BE2C (cell line): ENCODE data around the gene TESPA1. TPM values are rescaled to one million over a fixed set of nuclear protein-coding genes. Genes with fewer than 3 reads are reported as not detected.

Source experiments
- DNase-seq: peaks from one replicate; pipeline ENCODE4 v3.0.0-alpha.2; 2020
- H3K27me3 ChIP-seq: fragments of 250-450 bp; sonication (Bioruptor Pico); 2 replicates; pipeline ENCODE4 v1.5.1; 2020; ENCODE audit warnings: mild to moderate bottlenecking
- H3K36me3 ChIP-seq: fragments of 250-450 bp; sonication (Bioruptor Pico); 2 replicates; pipeline ENCODE4 v1.5.1; 2020; ENCODE audit warnings: mild to moderate bottlenecking
- H3K4me1 ChIP-seq: fragments of 250-450 bp; sonication (Bioruptor Pico); 2 replicates; pipeline ENCODE4 v1.5.1; 2020
- H3K4me3 ChIP-seq: 2 replicates; pipeline ENCODE4 v1.5.1; 2011; ENCODE audit warnings: low read depth, low read length
- H3K9me3 ChIP-seq: fragments of 250-450 bp; sonication (Bioruptor Pico); 2 replicates; pipeline ENCODE4 v1.5.1; 2020
- polyA plus RNA-seq: library from polyadenylated mRNA; unstranded; fragments of >200 nt; gene quantifications from one replicate; pipeline ENCODE4 v1.2.1, GENCODE V29; 2012; ENCODE audit warnings: low read depth, missing spikeins; ENCODE audit not compliant: insufficient read length, insufficient read depth
- TF ChIP-seq, protein P1 (sequence below): IDR thresholded peaks from 2 replicates; pipeline ENCODE4 v1.5.1; 2012; ENCODE audit warnings: mild to moderate bottlenecking, low read depth, low read length

Gene TESPA1, protein sequence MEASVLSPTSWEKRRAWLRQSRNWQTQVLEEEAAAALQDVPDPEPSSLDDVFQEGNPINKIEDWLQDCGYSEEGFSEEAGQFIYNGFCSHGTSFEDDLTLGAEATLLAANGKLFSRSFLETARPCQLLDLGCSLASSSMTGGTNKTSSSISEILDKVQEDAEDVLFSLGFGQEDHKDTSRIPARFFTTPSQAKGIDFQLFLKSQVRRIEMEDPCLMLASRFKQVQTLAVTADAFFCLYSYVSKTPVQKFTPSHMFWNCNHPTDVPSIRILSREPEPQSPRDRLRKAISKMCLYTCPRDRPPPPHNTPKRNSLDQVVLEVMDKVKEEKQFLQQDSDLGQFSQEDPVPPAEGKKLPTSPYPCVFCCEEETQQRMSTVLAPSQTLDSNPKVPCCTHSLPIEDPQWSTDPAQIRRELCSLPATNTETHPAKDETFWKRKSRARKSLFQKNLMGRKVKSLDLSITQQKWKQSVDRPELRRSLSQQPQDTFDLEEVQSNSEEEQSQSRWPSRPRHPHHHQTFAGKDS
- not detected for polyA plus RNA-seq

DNA sequence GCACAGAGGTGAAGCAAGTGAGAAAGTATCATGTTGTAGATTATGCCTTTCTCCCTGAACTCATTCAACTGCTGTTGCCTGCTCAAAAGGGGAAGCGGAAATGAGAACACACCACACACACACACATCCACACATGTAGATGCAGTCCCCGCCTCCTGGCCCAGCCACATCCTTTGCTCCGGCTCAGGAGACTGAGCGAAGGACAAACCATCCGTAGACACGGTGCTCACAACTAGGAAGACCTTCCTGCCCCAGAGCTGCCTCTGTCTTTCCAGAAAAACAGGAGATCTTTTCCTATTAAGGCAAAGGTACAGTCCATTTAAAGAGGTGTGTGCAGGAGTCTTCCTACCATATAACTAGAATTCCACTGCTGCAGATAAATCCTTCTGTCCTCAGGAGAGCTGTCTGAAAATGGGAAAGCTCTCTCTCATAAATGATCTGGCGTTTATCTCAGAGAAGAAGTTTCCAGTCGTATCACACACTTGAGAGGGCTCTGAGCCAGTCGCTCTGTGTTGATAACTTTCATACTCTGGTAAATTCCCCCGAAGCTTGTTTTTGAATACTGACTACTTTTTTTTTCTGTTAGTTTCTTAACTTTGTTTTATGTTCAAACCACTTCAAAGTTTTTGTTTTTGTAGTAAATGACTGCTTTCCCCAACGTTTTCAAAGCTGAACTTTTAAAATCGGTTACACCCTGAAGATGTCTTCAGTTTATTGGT is at the start of gene TESPA1:
TESPA1 (minus strand) TSS at position 105 of the 719 bp plus-strand sequence. CDS start 10,200 bp downstream, outside the sequence.
- Histone ChIP-seq H3K27me3 (peaks cover 9% of the 10 kb centered on the region), H3K4me3 (no peak within 1 kb of the TSS), H3K4me1 (no peaks in the 10 kb centered on the region), H3K9me3 (no peaks in the 10 kb centered on the region), H3K36me3 (no peaks in the 10 kb centered on the region)
- DNase-seq = no peak
- TF ChIP-seq, protein P1, sequence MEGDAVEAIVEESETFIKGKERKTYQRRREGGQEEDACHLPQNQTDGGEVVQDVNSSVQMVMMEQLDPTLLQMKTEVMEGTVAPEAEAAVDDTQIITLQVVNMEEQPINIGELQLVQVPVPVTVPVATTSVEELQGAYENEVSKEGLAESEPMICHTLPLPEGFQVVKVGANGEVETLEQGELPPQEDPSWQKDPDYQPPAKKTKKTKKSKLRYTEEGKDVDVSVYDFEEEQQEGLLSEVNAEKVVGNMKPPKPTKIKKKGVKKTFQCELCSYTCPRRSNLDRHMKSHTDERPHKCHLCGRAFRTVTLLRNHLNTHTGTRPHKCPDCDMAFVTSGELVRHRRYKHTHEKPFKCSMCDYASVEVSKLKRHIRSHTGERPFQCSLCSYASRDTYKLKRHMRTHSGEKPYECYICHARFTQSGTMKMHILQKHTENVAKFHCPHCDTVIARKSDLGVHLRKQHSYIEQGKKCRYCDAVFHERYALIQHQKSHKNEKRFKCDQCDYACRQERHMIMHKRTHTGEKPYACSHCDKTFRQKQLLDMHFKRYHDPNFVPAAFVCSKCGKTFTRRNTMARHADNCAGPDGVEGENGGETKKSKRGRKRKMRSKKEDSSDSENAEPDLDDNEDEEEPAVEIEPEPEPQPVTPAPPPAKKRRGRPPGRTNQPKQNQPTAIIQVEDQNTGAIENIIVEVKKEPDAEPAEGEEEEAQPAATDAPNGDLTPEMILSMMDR = no peak

DNA sequence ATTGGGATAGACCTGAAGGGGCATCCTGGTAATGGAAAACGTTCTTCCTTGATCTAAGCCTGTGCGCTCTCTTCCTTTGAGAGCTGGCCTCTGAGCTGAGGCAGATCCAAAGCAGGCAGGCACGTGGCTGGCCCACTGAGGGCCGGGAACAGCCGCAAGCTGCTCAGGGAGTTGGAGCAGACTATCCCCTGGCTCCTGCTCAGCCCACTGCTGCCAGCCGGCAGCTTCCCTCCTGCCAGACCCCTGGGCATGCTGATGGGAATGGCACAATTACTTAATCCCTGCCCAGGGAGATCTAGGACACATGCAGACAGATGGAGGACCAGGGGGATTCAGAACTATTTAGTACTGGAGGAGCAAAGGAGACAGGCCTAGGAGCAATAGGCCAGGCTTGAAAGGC is 49.7 kb upstream of the TESPA1 start:
- DNase-seq = no peak
- no peak overlapping the region for H3K4me3 ChIP-seq
- H3K36me3 ChIP-seq = no peaks in the 10 kb centered on the region
- H3K4me1 ChIP-seq = no peaks in the 10 kb centered on the region
- H3K9me3 ChIP-seq = no peaks in the 10 kb centered on the region
- TF ChIP-seq, protein P1 = no peak
- H3K27me3 ChIP-seq = no peaks in the 10 kb centered on the region

DNA sequence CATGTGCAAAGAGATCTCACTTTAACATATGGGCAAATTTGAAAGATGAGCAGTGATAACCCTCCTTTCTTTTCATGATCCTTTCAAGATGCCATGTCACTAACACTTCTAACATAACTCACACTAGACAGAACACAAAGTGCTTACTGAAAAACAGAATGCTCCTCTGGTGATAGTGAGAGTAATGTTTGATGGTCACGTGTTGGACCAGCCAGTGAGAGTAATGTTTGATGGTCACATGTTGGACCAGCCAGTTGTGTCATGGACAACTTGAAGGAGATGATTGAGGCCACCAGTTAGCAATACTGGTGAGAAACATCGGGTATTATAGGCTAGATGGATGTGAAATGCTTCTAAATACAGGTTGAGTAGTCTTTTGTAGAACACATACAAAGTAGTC is 40.9 kb upstream of the TESPA1 start:
- Histone ChIP-seq H3K9me3 (no peaks in the 10 kb centered on the region), H3K4me3 (no peak overlapping the region), H3K36me3 (no peaks in the 10 kb centered on the region), H3K4me1 (no peaks in the 10 kb centered on the region), H3K27me3 (no peaks in the 10 kb centered on the region)
- TF ChIP-seq, protein P1 = no peak
- DNase-seq = no peak

DNA sequence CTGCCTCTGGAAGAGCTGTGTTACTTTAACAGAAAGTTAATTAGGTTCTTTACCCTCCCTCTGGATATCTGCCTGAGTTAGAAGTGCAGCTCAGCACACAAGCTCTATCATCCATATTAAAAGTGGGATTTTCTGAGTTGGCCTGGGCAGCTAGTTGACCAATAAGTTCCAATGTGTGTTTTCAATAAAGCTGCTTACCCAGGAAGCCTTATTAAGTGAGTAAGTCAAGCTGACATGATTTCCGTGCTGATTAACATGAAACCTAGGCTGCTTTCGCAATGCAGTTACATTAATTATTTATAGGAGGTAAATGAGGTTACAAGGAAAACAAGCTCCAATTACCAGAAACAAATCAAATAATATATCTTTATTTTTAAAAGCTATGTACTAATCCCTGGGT is 40.0 kb upstream of the TESPA1 start:
- TF ChIP-seq, protein P1 = no peak

DNA sequence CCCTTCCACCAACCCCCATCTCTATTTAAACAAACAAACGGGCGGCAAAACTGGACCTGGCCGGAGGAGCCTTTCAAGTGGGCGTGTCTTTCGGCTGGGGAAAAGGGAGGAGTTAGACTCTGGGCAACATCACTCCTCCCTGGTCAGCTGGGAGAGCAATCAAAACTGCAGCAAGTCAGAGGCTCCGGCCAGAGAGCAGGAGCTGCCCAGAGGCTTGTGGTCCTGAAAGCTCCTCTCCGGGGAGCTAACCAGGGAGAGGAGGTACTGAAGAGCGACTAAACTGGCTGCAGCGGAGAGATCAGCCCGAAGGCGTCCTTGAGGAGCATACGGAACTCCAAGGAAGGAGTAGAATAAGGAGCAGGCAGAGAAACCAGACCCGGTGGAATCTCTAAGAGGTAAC is 35.2 kb upstream of the TESPA1 start, which contains the start of gene NEUROD4:
NEUROD4 (plus strand) TSS at position 191 of the 400 bp plus-strand sequence. CDS start 6,466 bp downstream, outside the sequence.
- Histone ChIP-seq H3K4me3 (no peak within 1 kb of the TSS), H3K4me1 (no peaks in the 10 kb centered on the region)
- peak; percentile 36 for DNase-seq

More for the DNA sequence above, 40.0 kb upstream of the TESPA1 start:
- DNase-seq = no peak
- H3K4me3 ChIP-seq = no peak overlapping the region
- peaks cover 7% of the 10 kb centered on the region for H3K27me3 ChIP-seq
- H3K4me1 ChIP-seq = no peaks in the 10 kb centered on the region
- H3K9me3 ChIP-seq = no peaks in the 10 kb centered on the region
- H3K36me3 ChIP-seq = no peaks in the 10 kb centered on the region

More for the DNA sequence above, 35.2 kb upstream of the TESPA1 start, which contains the start of gene NEUROD4:
- H3K27me3 ChIP-seq = peaks cover 14% of the 10 kb centered on the region
- H3K36me3 ChIP-seq = no peaks in the 10 kb centered on the region
- TF ChIP-seq, protein P1 = no peak
- H3K9me3 ChIP-seq = no peaks in the 10 kb centered on the region
